ENCODE data around the gene PI4KA.

GRCh38 chr22:20811971-20812660 is 46.5 kb downstream of the PI4KA start:
- no peak for TF ChIP-seq CTCF (IDR thresholded peaks at IDR 0.05; ENCODE audit: low read depth, low read length, poor library complexity, severe bottlenecking)
- no peak for TF ChIP-seq EZH2phosphoT487 (IDR thresholded peaks at IDR 0.05; ENCODE audit: borderline replicate concordance, low read length)
